ENCODE data around the gene HOOK1.
"Not testable (repeated sequence)": the region's sequence is repeated elsewhere in the genome, so short reads cannot be mapped to it uniquely, and the experiment has no call there.

The HOOK1 gene

GRCh38 chr1:59852117-59852516 is 37.4 kb downstream of the HOOK1 start:
- Histone ChIP-seq H3K9me3 (ENCODE audit: control insufficient read depth, insufficient read depth, low read length) (no peaks in the 10 kb centered on the region), H3F3A (ENCODE audit: control insufficient read depth, insufficient read depth) (no peaks in the 10 kb centered on the region)

DNA sequence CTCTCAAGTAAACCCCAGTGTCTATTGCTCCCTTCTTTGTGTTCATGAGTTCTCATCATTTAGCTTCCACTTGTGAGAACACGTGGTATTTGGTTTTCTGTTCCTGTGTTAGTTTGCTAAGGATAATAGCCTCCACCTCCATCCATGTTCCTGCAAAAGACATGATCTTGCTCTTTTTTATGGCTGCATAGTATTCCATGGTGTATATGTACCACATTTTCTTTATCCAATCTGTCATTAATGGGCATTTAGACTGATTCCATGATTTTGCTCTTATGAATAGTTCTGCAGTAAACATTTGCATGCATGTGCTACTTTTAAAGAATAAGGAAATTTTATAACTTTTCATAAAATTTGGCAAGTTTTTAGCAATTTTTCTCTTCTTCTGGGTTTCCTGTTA is 40.5 kb downstream of the HOOK1 start:
- not testable (repeated sequence) for H3K4me2 ChIP-seq (ENCODE audit: low read length); H3K4me1 ChIP-seq (ENCODE audit: control insufficient read depth, low read length); H3K4me3 ChIP-seq (ENCODE audit: low read length); H3K27me3 ChIP-seq (ENCODE audit: control insufficient read depth, low read length); H3K9me2 ChIP-seq (replicated peaks; ENCODE audit: control insufficient read depth, low read length); H4K20me1 ChIP-seq (ENCODE audit: control insufficient read depth, insufficient read depth, low read depth, low read length); H3K27ac ChIP-seq (ENCODE audit: low read depth, low read length); H3K79me2 ChIP-seq (ENCODE audit: control insufficient read depth, low read length); H3K9me3 ChIP-seq (ENCODE audit: control insufficient read depth, insufficient read depth, low read length); H3K36me3 ChIP-seq (ENCODE audit: control insufficient read depth, low read length); H3F3A ChIP-seq (ENCODE audit: control insufficient read depth, insufficient read depth)

More at GRCh38 chr1:59852117-59852516, 37.4 kb downstream of the HOOK1 start:
- Histone ChIP-seq H3K4me1 (ENCODE audit: control insufficient read depth, low read length) (no peaks in the 10 kb centered on the region), H3K4me2 (ENCODE audit: low read length) (no peak overlapping the region), H3K79me2 (ENCODE audit: control insufficient read depth, low read length) (no peaks in the 10 kb centered on the region), H3K27me3 (ENCODE audit: control insufficient read depth, low read length) (no peaks in the 10 kb centered on the region), H4K20me1 (ENCODE audit: control insufficient read depth, insufficient read depth, low read depth, low read length) (no peaks in the 10 kb centered on the region), H3K4me3 (ENCODE audit: low read length) (no peak overlapping the region), H3K27ac (ENCODE audit: low read depth, low read length) (no peak overlapping the region), H3K9me2 (replicated peaks; ENCODE audit: control insufficient read depth, low read length) (no peaks in the 10 kb centered on the region), H3K36me3 (ENCODE audit: control insufficient read depth, low read length) (no peaks in the 10 kb centered on the region)
- TF ChIP-seq EZH2phosphoT487 (IDR thresholded peaks at IDR 0.05; ENCODE audit: borderline replicate concordance, low read length) (no peak), CTCF (IDR thresholded peaks at IDR 0.05; ENCODE audit: low read depth, low read length, poor library complexity, severe bottlenecking) (no peak)

GRCh38 chr1:59856725-59857338 is 42.1 kb downstream of the HOOK1 start:
- Histone ChIP-seq H3K27me3 (ENCODE audit: control insufficient read depth, low read length) (no peaks in the 10 kb centered on the region), H4K20me1 (ENCODE audit: control insufficient read depth, insufficient read depth, low read depth, low read length) (no peaks in the 10 kb centered on the region), H3K4me1 (ENCODE audit: control insufficient read depth, low read length) (no peaks in the 10 kb centered on the region), H3F3A (ENCODE audit: control insufficient read depth, insufficient read depth) (no peaks in the 10 kb centered on the region), H3K27ac (ENCODE audit: low read depth, low read length) (no peak overlapping the region), H3K36me3 (ENCODE audit: control insufficient read depth, low read length) (no peaks in the 10 kb centered on the region), H3K9me3 (ENCODE audit: control insufficient read depth, insufficient read depth, low read length) (no peaks in the 10 kb centered on the region), H3K4me3 (ENCODE audit: low read length) (no peak overlapping the region), H3K79me2 (ENCODE audit: control insufficient read depth, low read length) (no peaks in the 10 kb centered on the region), H3K4me2 (ENCODE audit: low read length) (no peak overlapping the region), H3K9me2 (replicated peaks; ENCODE audit: control insufficient read depth, low read length) (no peaks in the 10 kb centered on the region)
- TF ChIP-seq CTCF (IDR thresholded peaks at IDR 0.05; ENCODE audit: low read depth, low read length, poor library complexity, severe bottlenecking) (no peak), EZH2phosphoT487 (IDR thresholded peaks at IDR 0.05; ENCODE audit: borderline replicate concordance, low read length) (no peak)

GRCh38 chr1:59857679-59858354 is 43.1 kb downstream of the HOOK1 start:
- Histone ChIP-seq H3K27ac (ENCODE audit: low read depth, low read length) (no peak overlapping the region), H3K4me2 (ENCODE audit: low read length) (no peak overlapping the region), H3F3A (ENCODE audit: control insufficient read depth, insufficient read depth) (no peaks in the 10 kb centered on the region), H3K4me1 (ENCODE audit: control insufficient read depth, low read length) (no peaks in the 10 kb centered on the region), H3K79me2 (ENCODE audit: control insufficient read depth, low read length) (no peaks in the 10 kb centered on the region), H3K9me2 (replicated peaks; ENCODE audit: control insufficient read depth, low read length) (no peaks in the 10 kb centered on the region), H3K9me3 (ENCODE audit: control insufficient read depth, insufficient read depth, low read length) (no peaks in the 10 kb centered on the region), H3K4me3 (ENCODE audit: low read length) (no peak overlapping the region), H4K20me1 (ENCODE audit: control insufficient read depth, insufficient read depth, low read depth, low read length) (no peaks in the 10 kb centered on the region), H3K36me3 (ENCODE audit: control insufficient read depth, low read length) (no peaks in the 10 kb centered on the region), H3K27me3 (ENCODE audit: control insufficient read depth, low read length) (no peaks in the 10 kb centered on the region)
- TF ChIP-seq CTCF (IDR thresholded peaks at IDR 0.05; ENCODE audit: low read depth, low read length, poor library complexity, severe bottlenecking) (no peak), EZH2phosphoT487 (IDR thresholded peaks at IDR 0.05; ENCODE audit: borderline replicate concordance, low read length) (no peak)
